Right lobe of liver (tissue), 6 donors: ENCODE measurements around the gene HYAL3. TPM values are rescaled to one million over a fixed set of nuclear protein-coding genes. Genes with fewer than 3 reads are reported as not detected.

Experiments used
- ATAC-seq, 4 donors: fragments of 200-7000 bp; cut with Tn5 transposase; one replicate each; pipeline ENCODE4 v1.9.1; 2020; ENCODE audit warnings: mild to moderate bottlenecking in 4 of 4, moderate library complexity in 4 of 4
- DNase-seq, 3 donors: peaks; one replicate each; pipeline ENCODE4 v3.0.0-alpha.2; 2020
- H3K27ac ChIP-seq, 3 donors: fragments of 200-600 bp; one replicate each; pipeline ENCODE4 v1.8.0; 2022
- H3K27me3 ChIP-seq, 2 donors: fragments of 200-600 bp; one replicate each; pipeline ENCODE4 v1.8.0; 2022
- H3K36me3 ChIP-seq, 4 donors: fragments of 200-600 bp; sonication (generic) in 1 of 4; one replicate each; pipeline versions ENCODE4 v1.5.1 to v1.8.0; 2017 to 2022; ENCODE audit warnings: control low read depth in 1 of 4
- H3K4me1 ChIP-seq, 4 donors: fragments of 200-600 bp; sonication (generic) in 1 of 4; one replicate each; pipeline versions ENCODE4 v1.5.1 to v1.8.0; 2017 to 2022; ENCODE audit warnings: control low read depth in 1 of 4
- H3K4me3 ChIP-seq, 3 donors: fragments of 200-600 bp; one replicate each; pipeline ENCODE4 v1.8.0; 2022
- H3K9me3 ChIP-seq, 4 donors: fragments of 200-600 bp; sonication (generic) in 1 of 4; one replicate each; pipeline versions ENCODE4 v1.5.1 to v1.8.0; 2017 to 2022; ENCODE audit warnings: control low read depth in 1 of 4
- CTCF ChIP-seq, 4 donors: fragments of 200-600 bp in 3 of 4; fragments of 450-650 bp in 1 of 4; IDR thresholded peaks; one replicate each; pipeline versions ENCODE4 v1.5.1 to v1.8.0; 2016 to 2022; ENCODE audit warnings: antibody characterized with exemption in 4 of 4, mild to moderate bottlenecking in 2 of 4
- POLR2A ChIP-seq: fragments of 450-650 bp; IDR thresholded peaks from one replicate; pipeline ENCODE4 v1.6.1; 2017; ENCODE audit warnings: antibody characterized with exemption, mild to moderate bottlenecking
- WGBS: methylation state at CpG from one replicate; pipeline ENCODE4 v1.1.6; 2018; ENCODE audit warnings: low coverage, low lambda C conversion rate; ENCODE audit not compliant: insufficient coverage; ENCODE audit errors: missing lambda C conversion rate; 5-methylcytosine and 5-hydroxymethylcytosine counted together
- intact Hi-C, 2 donors: fragments of 100-400 bp; cut with DNase I; formaldehyde crosslinking; loops; one replicate each; pipeline versions ENCODE4 v1.11.2 to v1.14.1; 2022
- total RNA-seq, 6 experiments: library from RNA; depleted of rRNA in 2 of 6; stranded (reverse); fragments of >200 nt in 2 of 6; fragmentation: NEBNext Ultra II Directional in 3 of 6; extraction: Animal tissue kit (Norgen Biotek cat#: 25700) in 3 of 6; gene quantifications; one replicate each; pipeline versions ENCODE4 v1.1.0 to v1.2.4, GENCODE V29; 2016 to 2023
- donor health status: DM: no; HTN: yes; CAD: no.
- donor health status: DM: no; HTN: no; CAD: no.
- donor health status: DM: no; HTN: no; CAD: no.
- donor health status: DM: no; HTN: yes; CAD: no.
- donor health status: DM: no; HTN: yes; CAD: no.

Gene HYAL3
- total RNA-seq, 6 experiments from 2014 or later: 1.8 to 7.5 (median 3.1) TPM

GRCh38 chr3:50266017-50266416, 33.2 kb downstream of the HYAL3 start:
- intact Hi-C loops: loop anchor here (5.0 to 10.0 kb wide), 2 partner anchors 39 to 141 kb away; no protein-coding TSS in a partner anchor
- H3K4me3 ChIP-seq: no peak overlapping the region
- H3K27ac ChIP-seq: no peak overlapping the region
- H3K36me3 ChIP-seq: no peaks in the 10 kb centered on the region
- H3K9me3 ChIP-seq: no peaks in the 10 kb centered on the region
- ATAC-seq: no peak
- H3K27me3 ChIP-seq: no peaks in the 10 kb centered on the region
- TF ChIP-seq POLR2A (no peak), CTCF (IDR thresholded peaks at IDR 0.05) (no peak)
- WGBS: 92% methylated on average over 4 of the region's 6 CpGs
- peaks cover 0 to 11% (median 0%) of the 10 kb centered on the region in 4 donors for H3K4me1 ChIP-seq
- DNase-seq: no peak

GRCh38 chr3:50265571-50265970, 33.6 kb downstream of the HYAL3 start:
- ATAC-seq (no peak), DNase-seq (no peak)
- WGBS: no CpG with 5 or more reads among the region's 1 CpG
- no peak overlapping the region for H3K27ac ChIP-seq
- intact Hi-C loops: loop anchor here (5.0 to 10.0 kb wide), 2 partner anchors 38 to 141 kb away; no protein-coding TSS in a partner anchor
- no peaks in the 10 kb centered on the region for H3K9me3 ChIP-seq
- H3K4me1 ChIP-seq: peaks cover 0 to 12% (median 0%) of the 10 kb centered on the region in 4 donors
- H3K4me3 ChIP-seq: no peak overlapping the region
- H3K27me3 ChIP-seq: no peaks in the 10 kb centered on the region
- no peaks in the 10 kb centered on the region for H3K36me3 ChIP-seq
- TF ChIP-seq CTCF (IDR thresholded peaks at IDR 0.05): no peak

GRCh38 chr3:50264964-50265485, 34.2 kb downstream of the HYAL3 start:
- H3K4me1 ChIP-seq: peaks cover 0 to 15% (median 0%) of the 10 kb centered on the region in 4 donors
- intact Hi-C loops: loop anchor here (5.0 to 10.0 kb wide), 2 partner anchors 38 to 140 kb away; no protein-coding TSS in a partner anchor
- no peaks in the 10 kb centered on the region for H3K9me3 ChIP-seq
- TF ChIP-seq CTCF (IDR thresholded peaks at IDR 0.05) (no peak), POLR2A (no peak)
- WGBS: 53% methylated on average over 3 of the region's 7 CpGs
- no peak overlapping the region for H3K27ac ChIP-seq
- DNase-seq: no peak
- no peaks in the 10 kb centered on the region for H3K27me3 ChIP-seq
- no peak for ATAC-seq
- H3K4me3 ChIP-seq: no peak overlapping the region
- H3K36me3 ChIP-seq: no peaks in the 10 kb centered on the region

- H3K27ac ChIP-seq: no peak overlapping the region
- no peaks in the 10 kb centered on the region for H3K9me3 ChIP-seq
- no peaks in the 10 kb centered on the region for H3K27me3 ChIP-seq
- no peak for TF ChIP-seq CTCF (IDR thresholded peaks at IDR 0.05)
- TF ChIP-seq POLR2A: no peak
- intact Hi-C loops: loop anchor here in 1 of 2 donors (10.0 kb wide), 1 partner anchor 140 kb away; no protein-coding TSS in a partner anchor
- H3K4me1 ChIP-seq: peaks cover 0 to 19% (median 0%) of the 10 kb centered on the region in 4 donors
- ATAC-seq (peak in 1 of 4 donors; percentile 12), DNase-seq (no peak)
- H3K4me3 ChIP-seq: no peak overlapping the region
- 17% methylated on average over 2 of the region's 7 CpGs for WGBS
- H3K36me3 ChIP-seq: no peaks in the 10 kb centered on the region
Measured at GRCh38 chr3:50264383-50264963, 34.7 kb downstream of the HYAL3 start.
